Activated CD4-positive, alpha-beta T cell treated with anti-CD3 and anti-CD28 coated beads, Interleukin-10, Interleukin-2, amounts not matched to agents 100 ng/mL and 50 ng/mL, durations not matched to agents 16 hours and 8 hours (primary cell): Measurements from ENCODE around the gene TGFBR3L.
"Not testable (repeated sequence)": the region's sequence is repeated elsewhere in the genome, so short reads cannot be mapped to it uniquely, and the experiment has no call there.

Experiments used
- DNase-seq: peaks from one replicate; pipeline ENCODE4 v3.0.0-alpha.2; 2020

The TGFBR3L gene

DNA sequence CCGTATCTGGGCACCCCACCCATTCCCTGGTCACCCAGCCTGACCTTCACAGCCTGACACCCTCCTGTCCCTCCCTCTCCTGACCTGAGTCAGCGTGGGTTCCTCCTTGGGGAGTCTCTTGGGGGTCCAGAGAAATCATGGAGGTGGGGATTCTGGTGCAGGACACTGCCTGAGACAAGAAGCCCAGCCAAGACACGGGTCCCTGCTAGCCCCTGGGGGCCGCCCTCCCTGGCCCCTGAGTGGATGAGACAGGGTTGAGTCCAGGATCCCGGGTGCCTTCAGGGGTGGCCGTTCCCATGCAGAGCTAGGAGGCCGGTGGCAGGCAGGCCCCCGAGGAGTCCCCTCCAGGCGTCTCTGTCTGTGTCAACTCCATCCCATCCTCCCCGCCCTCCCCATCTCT lies 9.4 kb upstream of the TGFBR3L start:
- DNase-seq: no peak

GRCh38 chr19:7905859-7906258 lies 8.8 kb upstream of the TGFBR3L start:
- DNase-seq: no peak

- DNase-seq: no peak
Measured at GRCh38 chr19:7907122-7907521, 7.5 kb upstream of the TGFBR3L start.

GRCh38 chr19:7907544-7907943 lies 7.1 kb upstream of the TGFBR3L start:
- DNase-seq: no peak

DNA sequence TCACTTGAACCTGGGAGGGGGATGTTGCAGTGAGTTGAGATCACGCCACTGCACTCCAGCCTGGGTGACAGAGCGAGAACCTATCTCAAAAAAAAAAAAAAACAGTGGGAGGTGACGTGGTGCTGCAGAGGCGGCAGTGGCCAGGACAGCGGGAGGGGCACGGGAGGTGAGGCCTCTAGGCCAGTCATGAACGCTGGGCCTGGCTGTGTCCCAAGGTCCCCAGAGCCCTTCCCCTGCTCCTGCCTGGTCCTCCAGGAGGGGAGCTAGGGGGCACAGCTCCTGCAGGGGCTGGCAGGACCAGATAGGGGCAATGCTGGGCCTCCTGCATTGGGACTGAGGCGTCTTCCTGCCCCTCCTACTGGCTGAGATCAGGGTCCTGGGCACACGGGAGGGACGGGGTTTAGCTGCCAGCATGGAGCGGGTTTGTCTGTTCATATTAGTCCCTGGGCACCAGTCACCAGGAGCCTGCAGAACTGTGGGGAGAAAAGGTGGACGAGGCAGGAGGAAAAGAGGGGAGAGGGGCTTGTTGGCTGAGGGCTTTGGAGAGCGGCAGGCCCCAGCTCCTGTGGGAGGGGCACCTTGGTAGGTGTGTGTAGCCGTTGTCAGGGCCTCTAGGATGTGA lies 6.4 kb upstream of the TGFBR3L start:
- DNase-seq: no peak

- no peak for DNase-seq
Measured at GRCh38 chr19:7908742-7909461, 5.7 kb upstream of the TGFBR3L start.

GRCh38 chr19:7909471-7910067 lies 5.1 kb upstream of the TGFBR3L start:
- DNase-seq: no peak

DNA sequence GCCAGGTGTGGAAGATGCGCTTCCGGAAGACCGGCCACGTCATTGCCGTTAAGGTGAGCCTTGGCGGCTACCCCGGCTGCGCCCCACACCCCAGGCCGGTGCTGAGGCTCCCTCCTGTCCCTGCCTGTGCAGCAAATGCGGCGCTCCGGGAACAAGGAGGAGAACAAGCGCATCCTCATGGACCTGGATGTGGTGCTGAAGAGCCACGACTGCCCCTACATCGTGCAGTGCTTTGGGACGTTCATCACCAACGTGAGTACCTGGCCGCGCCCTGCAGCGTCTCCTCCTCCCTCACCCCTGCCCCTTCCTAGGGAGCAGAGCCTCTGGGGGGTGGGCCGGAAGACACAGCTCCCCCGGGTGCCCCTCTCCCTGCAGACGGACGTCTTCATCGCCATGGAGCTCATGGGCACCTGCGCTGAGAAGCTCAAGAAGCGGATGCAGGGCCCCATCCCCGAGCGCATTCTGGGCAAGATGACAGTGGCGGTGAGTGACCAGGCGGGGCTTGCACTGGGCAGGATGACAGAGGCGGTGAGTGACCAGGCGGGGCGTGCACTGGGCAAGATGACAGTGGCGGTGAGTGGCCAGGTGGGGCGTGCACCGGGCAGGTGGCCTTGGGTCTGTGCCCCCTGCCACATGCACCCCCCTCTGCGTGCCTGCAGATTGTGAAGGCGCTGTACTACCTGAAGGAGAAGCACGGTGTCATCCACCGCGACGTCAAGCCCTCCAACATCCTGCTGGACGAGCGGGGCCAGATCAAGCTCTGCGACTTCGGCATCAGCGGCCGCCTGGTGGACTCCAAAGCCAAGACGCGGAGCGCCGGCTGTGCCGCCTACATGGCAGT lies 4.1 kb upstream of the TGFBR3L start:
- no peak for DNase-seq

- DNase-seq: no peak
Measured at GRCh38 chr19:7911508-7912143, 3.0 kb upstream of the TGFBR3L start.

DNA sequence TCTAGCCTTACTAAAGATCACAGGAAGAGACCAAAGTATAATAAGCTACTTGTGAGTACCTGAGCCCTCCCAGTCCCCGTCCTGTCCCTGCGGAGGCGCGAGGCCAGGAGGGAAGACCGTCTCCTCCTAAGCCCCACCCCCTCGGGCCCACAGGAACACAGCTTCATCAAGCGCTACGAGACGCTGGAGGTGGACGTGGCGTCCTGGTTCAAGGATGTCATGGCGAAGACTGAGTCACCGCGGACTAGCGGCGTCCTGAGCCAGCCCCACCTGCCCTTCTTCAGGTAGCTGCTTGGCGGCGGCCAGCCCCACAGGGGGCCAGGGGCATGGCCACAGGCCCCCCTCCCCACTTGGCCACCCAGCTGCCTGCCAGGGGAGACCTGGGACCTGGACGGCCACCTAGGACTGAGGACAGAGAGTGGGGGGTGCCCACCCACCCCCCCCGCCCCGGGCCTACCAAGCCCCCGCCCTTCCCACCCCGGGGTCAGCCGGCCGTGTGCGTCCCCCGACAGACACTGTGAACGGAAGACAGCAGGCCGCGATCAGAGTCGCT lies 2.4 kb upstream of the TGFBR3L start:
- DNase-seq: no peak

DNA sequence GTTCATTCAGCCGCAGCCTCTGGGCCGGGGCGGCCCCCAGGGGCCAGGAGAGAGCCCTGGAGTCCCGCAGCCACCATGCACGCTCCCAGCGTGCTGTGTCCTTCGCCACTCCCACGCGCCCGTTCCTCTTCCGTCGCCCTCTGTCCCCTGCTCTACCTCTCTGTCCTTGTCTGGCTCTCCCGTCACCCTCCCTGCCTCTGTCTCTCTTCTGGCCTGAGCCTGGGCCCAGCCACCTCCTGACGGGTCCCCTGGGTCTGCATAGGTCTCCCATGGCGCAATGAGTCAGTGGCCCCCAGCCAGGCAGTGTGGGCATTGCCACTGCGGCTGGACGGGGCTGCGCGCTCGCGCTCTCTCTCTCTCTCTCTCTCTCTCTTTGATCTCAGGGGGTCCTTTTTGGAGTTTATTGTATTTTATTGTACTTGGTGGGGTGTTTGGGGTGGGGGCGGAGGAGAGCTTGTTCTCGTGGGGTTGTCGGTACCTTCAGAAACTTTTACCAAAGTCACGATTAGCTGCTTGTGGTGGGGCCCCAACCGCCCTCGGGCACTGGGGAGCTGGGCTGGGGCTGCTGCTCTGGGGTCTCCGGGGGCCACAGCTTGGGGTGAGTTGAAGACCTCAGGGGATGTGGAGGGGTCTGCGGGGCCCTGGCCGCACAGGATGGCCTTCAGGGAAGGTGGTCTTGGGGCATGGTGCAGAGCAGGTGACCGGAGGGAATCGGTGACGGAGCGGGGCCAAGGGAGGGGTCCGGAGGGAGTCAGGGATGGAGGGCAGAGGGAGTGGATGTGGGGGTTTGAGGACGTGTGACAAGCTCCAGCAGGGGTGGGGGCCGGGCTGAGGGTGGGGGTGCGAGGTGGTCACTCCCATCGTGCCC lies 1.7 kb upstream of the TGFBR3L start:
- no peak for DNase-seq

DNA sequence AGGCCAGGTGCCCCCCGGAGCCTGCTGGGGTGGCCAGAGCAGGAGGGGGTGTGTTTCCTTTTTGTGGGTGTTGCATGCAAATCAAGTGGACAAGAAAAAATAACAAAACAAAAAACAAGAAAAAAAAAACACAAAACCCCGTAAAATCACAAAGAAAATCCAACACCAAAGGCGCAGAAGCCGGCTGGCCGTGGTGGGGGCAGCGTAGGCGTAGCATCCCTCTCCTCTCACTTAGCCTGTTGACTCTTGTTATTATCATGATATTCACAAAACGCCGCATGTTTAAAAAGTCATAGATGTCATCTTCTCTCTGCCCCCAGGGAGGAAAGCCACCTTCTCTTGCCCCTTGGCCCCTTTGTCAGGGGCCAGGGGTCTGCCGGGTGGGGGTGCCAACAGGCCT lies 978 bp upstream of the TGFBR3L start:
- DNase-seq: no peak

- DNase-seq: no peak
Measured at GRCh38 chr19:7914099-7914498, 531 bp upstream of the TGFBR3L start.

GRCh38 chr19:7915250-7916102 lies 846 bp downstream of the TGFBR3L start:
- DNase-seq: no peak

DNA sequence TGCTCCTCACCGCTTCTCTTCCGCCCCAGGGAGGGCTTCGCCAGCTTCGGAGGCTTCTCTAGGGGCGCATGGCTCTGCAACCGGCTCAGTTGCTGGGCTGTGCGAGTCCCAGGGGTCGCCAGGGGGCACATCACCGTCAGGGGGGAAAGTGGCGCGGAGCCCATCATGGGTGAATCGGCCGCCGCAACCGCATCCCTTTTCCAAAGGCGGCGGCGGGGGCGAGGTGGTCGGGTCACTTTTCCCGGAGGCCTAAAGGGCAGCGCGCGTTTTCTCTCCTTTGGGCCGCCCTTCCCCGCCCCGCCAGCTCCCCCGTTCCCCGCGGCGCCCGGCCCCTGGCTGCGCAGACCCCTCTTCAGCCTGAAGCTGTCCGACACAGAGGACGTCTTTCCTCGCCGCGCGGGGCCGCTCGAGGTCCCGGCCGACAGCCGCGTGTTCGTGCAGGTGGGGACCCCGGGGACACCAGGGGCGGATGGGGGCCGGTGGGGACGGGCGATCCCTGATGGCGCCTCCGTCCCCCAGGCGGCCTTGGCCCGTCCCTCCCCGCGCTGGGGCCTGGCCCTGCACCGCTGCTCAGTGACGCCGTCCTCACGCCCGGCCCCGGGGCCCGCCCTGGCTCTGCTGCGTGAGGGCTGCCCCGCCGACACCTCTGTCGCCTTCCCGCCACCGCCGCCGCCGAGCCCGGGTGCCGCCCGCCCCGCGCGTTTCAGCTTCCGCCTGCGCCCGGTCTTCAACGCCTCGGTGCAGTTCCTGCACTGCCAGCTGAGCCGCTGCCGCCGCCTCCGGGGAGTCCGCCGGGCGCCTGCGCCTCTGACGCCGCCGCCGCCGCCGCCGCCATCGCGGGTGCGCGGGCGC lies 1.7 kb downstream of the TGFBR3L start:
- DNase-seq: peak; percentile 60

GRCh38 chr19:7916955-7917266 lies 2.3 kb downstream of the TGFBR3L start:
- DNase-seq: no peak

DNA sequence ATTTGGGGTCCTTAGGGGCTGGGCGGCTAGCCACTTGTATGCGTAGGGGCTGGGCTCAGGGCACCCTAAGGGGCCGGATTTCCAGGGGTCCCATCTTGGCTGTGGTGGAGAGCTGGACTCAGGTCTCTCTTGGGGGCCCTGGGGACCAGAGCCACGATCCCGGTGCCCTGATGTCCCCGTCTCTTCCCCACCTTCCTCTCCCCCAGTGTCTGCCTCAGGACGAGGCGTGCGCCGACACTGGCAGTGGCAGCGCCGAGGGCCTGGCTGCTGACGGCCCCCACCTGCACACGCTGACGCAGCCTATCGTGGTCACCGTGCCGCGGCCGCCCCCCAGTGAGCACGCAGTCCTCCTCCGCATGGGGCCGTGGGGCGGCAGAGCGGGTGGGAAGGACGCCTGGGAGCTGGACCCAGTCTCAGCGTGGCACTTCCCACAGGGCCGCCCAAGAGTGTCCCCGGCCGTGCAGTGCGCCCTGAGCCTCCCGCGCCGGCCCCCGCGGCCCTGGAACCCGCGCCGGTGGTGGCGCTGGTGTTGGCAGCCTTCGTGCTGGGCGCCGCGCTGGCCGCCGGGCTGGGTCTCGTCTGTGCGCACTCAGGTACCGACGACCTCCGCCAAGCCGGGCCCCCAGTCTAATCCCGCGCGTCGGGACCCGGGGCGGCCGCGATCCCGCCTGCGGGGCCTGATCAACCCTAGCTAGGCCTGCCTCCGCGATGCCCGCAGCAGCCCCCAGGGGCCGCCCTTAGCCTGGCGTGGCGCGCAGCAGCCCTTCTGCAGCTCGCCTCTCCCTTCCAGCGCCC lies 2.8 kb downstream of the TGFBR3L start:
- DNase-seq: peak; percentile 69

- DNase-seq: not testable (repeated sequence)
Measured at GRCh38 chr19:7918062-7918614, 3.5 kb downstream of the TGFBR3L start.
